Measurements from ENCODE around the gene SLCO3A1. TPM values are rescaled to one million over a fixed set of nuclear protein-coding genes. Genes with fewer than 3 reads are reported as not detected.

Gene SLCO3A1
- total RNA-seq, 1 donor, result 5.4 TPM

DNA sequence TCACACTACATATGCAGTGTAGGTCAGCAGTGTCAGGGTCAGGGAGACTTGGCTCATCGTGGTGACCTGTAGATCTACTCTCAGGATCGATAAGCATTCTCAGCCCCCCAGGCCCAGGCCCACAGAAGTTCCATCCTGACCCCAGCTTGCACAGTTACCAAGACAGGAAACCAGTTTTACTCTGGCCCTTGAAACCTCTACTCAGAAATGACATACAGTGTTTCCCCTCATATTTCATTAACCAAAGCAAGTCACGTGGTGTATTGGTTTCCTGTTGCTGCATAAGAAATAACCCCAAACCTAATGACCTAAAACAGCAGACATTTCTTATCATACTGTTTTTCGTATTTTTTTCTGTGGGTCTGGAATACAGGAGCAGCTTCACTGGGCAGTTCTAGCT is 242.2 kb downstream of the SLCO3A1 start:
- H2AFZ ChIP-seq (ENCODE audit: low read length), result no peak overlapping the region
- peak; percentile 57 for DNase-seq (ENCODE audit: insufficient read length, low spot score, missing footprints)
- no peak overlapping the region for H3K27ac ChIP-seq (ENCODE audit: low read depth, low read length)
- TF ChIP-seq, protein P1, sequence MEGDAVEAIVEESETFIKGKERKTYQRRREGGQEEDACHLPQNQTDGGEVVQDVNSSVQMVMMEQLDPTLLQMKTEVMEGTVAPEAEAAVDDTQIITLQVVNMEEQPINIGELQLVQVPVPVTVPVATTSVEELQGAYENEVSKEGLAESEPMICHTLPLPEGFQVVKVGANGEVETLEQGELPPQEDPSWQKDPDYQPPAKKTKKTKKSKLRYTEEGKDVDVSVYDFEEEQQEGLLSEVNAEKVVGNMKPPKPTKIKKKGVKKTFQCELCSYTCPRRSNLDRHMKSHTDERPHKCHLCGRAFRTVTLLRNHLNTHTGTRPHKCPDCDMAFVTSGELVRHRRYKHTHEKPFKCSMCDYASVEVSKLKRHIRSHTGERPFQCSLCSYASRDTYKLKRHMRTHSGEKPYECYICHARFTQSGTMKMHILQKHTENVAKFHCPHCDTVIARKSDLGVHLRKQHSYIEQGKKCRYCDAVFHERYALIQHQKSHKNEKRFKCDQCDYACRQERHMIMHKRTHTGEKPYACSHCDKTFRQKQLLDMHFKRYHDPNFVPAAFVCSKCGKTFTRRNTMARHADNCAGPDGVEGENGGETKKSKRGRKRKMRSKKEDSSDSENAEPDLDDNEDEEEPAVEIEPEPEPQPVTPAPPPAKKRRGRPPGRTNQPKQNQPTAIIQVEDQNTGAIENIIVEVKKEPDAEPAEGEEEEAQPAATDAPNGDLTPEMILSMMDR (IDR thresholded peaks at IDR 0.05; ENCODE audit: extremely low read depth, low read depth, low read length), result no peak
- H4K20me1 ChIP-seq (ENCODE audit: insufficient read depth, low read length), result peaks cover 2% of the 10 kb centered on the region
- no peaks in the 10 kb centered on the region for H3K9me3 ChIP-seq (ENCODE audit: low read depth, low read length)
- H3K4me3 ChIP-seq (ENCODE audit: insufficient read depth, low read length), result no peak overlapping the region
- H3K4me1 ChIP-seq (ENCODE audit: insufficient read depth, low read length), result peaks cover 12% of the 10 kb centered on the region
- H3K27me3 ChIP-seq (ENCODE audit: insufficient read depth, low read length), result no peaks in the 10 kb centered on the region
- no peak overlapping the region for H3K4me2 ChIP-seq (ENCODE audit: insufficient read depth, low read length)
- H3K36me3 ChIP-seq (ENCODE audit: insufficient read depth, low read length), result no peaks in the 10 kb centered on the region
- H3K79me2 ChIP-seq (ENCODE audit: insufficient read depth, low read length), result no peaks in the 10 kb centered on the region

- Histone ChIP-seq H3K4me1 (ENCODE audit: insufficient read depth, low read length) (peaks cover 5% of the 10 kb centered on the region), H3K79me2 (ENCODE audit: insufficient read depth, low read length) (no peaks in the 10 kb centered on the region), H3K4me3 (ENCODE audit: insufficient read depth, low read length) (no peak overlapping the region), H4K20me1 (ENCODE audit: insufficient read depth, low read length) (no peaks in the 10 kb centered on the region), H3K27ac (ENCODE audit: low read depth, low read length) (no peak overlapping the region), H3K9me3 (ENCODE audit: low read depth, low read length) (no peaks in the 10 kb centered on the region), H3K27me3 (ENCODE audit: insufficient read depth, low read length) (no peaks in the 10 kb centered on the region), H3K4me2 (ENCODE audit: insufficient read depth, low read length) (peak overlapping the region; percentile 35), H2AFZ (ENCODE audit: low read length) (no peak overlapping the region), H3K36me3 (ENCODE audit: insufficient read depth, low read length) (no peaks in the 10 kb centered on the region)
- DNase-seq (ENCODE audit: insufficient read length, low spot score, missing footprints), result peak; percentile 81
- TF ChIP-seq, protein P1 (IDR thresholded peaks at IDR 0.05; ENCODE audit: extremely low read depth, low read depth, low read length), result peak; percentile 92
Measured at GRCh38 chr15:92097474-92098178, 244.1 kb downstream of the SLCO3A1 start.

DNA sequence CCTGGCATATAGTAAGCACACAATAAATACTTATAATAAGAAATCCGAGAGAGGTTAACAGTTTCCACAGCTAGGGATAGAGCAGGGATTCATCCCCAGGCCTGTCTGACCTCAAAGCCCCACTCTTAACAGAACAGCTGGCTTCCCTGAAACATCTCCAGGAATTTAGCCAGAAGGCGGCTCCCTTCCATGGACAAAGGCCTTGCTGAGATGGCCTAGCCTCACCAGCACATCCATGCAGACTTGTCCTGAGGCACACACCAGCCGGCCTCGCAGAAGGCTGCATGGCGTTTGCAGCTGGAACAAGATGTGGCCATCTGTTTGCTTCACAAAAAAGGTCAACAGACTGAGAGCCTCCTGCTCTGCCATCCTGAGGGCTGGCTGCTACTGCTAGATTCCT is 245.4 kb downstream of the SLCO3A1 start:
- no peaks in the 10 kb centered on the region for H3K9me3 ChIP-seq (ENCODE audit: low read depth, low read length)
- H3K36me3 ChIP-seq (ENCODE audit: insufficient read depth, low read length), result no peaks in the 10 kb centered on the region
- DNase-seq (ENCODE audit: insufficient read length, low spot score, missing footprints), result no peak
- no peak overlapping the region for H3K4me2 ChIP-seq (ENCODE audit: insufficient read depth, low read length)
- no peaks in the 10 kb centered on the region for H3K4me1 ChIP-seq (ENCODE audit: insufficient read depth, low read length)
- H4K20me1 ChIP-seq (ENCODE audit: insufficient read depth, low read length), result no peaks in the 10 kb centered on the region
- H3K79me2 ChIP-seq (ENCODE audit: insufficient read depth, low read length), result no peaks in the 10 kb centered on the region
- H3K4me3 ChIP-seq (ENCODE audit: insufficient read depth, low read length), result no peak overlapping the region
- no peaks in the 10 kb centered on the region for H3K27me3 ChIP-seq (ENCODE audit: insufficient read depth, low read length)
- H3K27ac ChIP-seq (ENCODE audit: low read depth, low read length), result no peak overlapping the region
- TF ChIP-seq, protein P1 (IDR thresholded peaks at IDR 0.05; ENCODE audit: extremely low read depth, low read depth, low read length), result no peak
- H2AFZ ChIP-seq (ENCODE audit: low read length), result no peak overlapping the region

- Histone ChIP-seq H3K36me3 (ENCODE audit: insufficient read depth, low read length) (no peaks in the 10 kb centered on the region), H3K9me3 (ENCODE audit: low read depth, low read length) (no peaks in the 10 kb centered on the region), H3K27me3 (ENCODE audit: insufficient read depth, low read length) (no peaks in the 10 kb centered on the region), H3K4me3 (ENCODE audit: insufficient read depth, low read length) (no peak overlapping the region), H3K4me1 (ENCODE audit: insufficient read depth, low read length) (no peaks in the 10 kb centered on the region), H2AFZ (ENCODE audit: low read length) (no peak overlapping the region), H3K79me2 (ENCODE audit: insufficient read depth, low read length) (no peaks in the 10 kb centered on the region), H3K27ac (ENCODE audit: low read depth, low read length) (no peak overlapping the region), H3K4me2 (ENCODE audit: insufficient read depth, low read length) (no peak overlapping the region), H4K20me1 (ENCODE audit: insufficient read depth, low read length) (no peaks in the 10 kb centered on the region)
- TF ChIP-seq, protein P1 (IDR thresholded peaks at IDR 0.05; ENCODE audit: extremely low read depth, low read depth, low read length), result no peak
- no peak for DNase-seq (ENCODE audit: insufficient read length, low spot score, missing footprints)
Measured at GRCh38 chr15:92100301-92100700, 246.8 kb downstream of the SLCO3A1 start.
